Psoas muscle (tissue), 8 donors: ENCODE results near the gene THBS4. TPM values are rescaled to one million over a fixed set of nuclear protein-coding genes. Genes with fewer than 3 reads are reported as not detected.

Experiments used
- ATAC-seq, 4 donors: fragments of 200-7000 bp; cut with Tn5 transposase; one replicate each; pipeline ENCODE4 v1.9.1; 2020; ENCODE audit warnings: moderate library complexity in 3 of 4, mild to moderate bottlenecking in 2 of 4
- DNase-seq, 2 donors: peaks; one replicate each; pipeline ENCODE4 v3.0.0-alpha.2; 2020
- H3K27ac ChIP-seq: fragments of 200-600 bp; one replicate; pipeline ENCODE4 v1.8.0; 2022
- H3K27me3 ChIP-seq, 3 donors: fragments of 200-600 bp in 1 of 3; one replicate each; pipeline versions ENCODE4 v1.6.1 to v1.8.0; 2013 to 2022; ENCODE audit warnings: low read length in 2 of 3, mild to moderate bottlenecking in 2 of 3, moderate library complexity in 1 of 3; ENCODE audit not compliant: insufficient read depth in 3 of 3
- H3K36me3 ChIP-seq, 2 donors: fragments of 200-600 bp in 1 of 2; one replicate each; pipeline versions ENCODE4 v1.6.1 to v1.8.0; 2013 to 2022; ENCODE audit warnings: low read depth in 1 of 2, mild to moderate bottlenecking in 1 of 2, moderate library complexity in 1 of 2; ENCODE audit not compliant: insufficient read depth in 1 of 2
- H3K4me1 ChIP-seq: fragments of 200-600 bp; one replicate; pipeline ENCODE4 v1.8.0; 2022
- H3K4me3 ChIP-seq: fragments of 200-600 bp; one replicate; pipeline ENCODE4 v1.8.0; 2022; ENCODE audit warnings: mild to moderate bottlenecking
- H3K9me3 ChIP-seq: fragments of 200-600 bp; one replicate; pipeline ENCODE4 v1.8.0; 2022
- WGBS, 3 donors: extraction: QIAGEN DNeasy Blood & Tissue Kit; methylation state at CpG; one replicate each; pipeline versions ENCODE4 v1.1.6 to v1.1.7; 2013; 5-methylcytosine and 5-hydroxymethylcytosine counted together
- intact Hi-C, 2 donors: fragments of 100-400 bp; cut with DNase I; formaldehyde crosslinking; loops; one replicate each; pipeline versions ENCODE4 v1.11.0 to v1.14.2; 2022
- polyA plus RNA-seq, 3 donors: library from polyadenylated mRNA; stranded (reverse); fragments of 200-250 nt; gene quantifications; one replicate each; pipeline ENCODE4 v1.2.3, GENCODE V29; 2013
- total RNA-seq, 4 donors: library from RNA; stranded (reverse); fragmentation: NEBNext Ultra II Directional in 2 of 4; extraction: Animal tissue kit (Norgen Biotek cat#: 25700) in 2 of 4; gene quantifications; one replicate each; pipeline versions ENCODE4 v1.2.1 to v1.2.4, GENCODE V29; 2021 to 2023
- TF ChIP-seq, protein P1 (sequence below): fragments of 200-600 bp; IDR thresholded peaks from one replicate; pipeline ENCODE4 v1.8.0; 2022; ENCODE audit warnings: antibody characterized with exemption
- donor health status: healthy with polysubstance abuse.
- donor health status: DM: no; HTN: no; CAD: no; lungs with moderate emphysema.
- donor health status: Bipolar disorder and iron deficiency.
- donor health status: healthy.
- donor health status: DM: yes; HTN: yes; CAD: no.
- donor health status: DM: no; HTN: no; CAD: no.
- donor health status: DM: no; HTN: no; CAD: no.
- donor health status: DM: yes; HTN: yes; CAD: no.

THBS4 gene
- total and polyA plus RNA-seq, 7 donors, result 18.6 to 252 (median 49.0) TPM

DNA sequence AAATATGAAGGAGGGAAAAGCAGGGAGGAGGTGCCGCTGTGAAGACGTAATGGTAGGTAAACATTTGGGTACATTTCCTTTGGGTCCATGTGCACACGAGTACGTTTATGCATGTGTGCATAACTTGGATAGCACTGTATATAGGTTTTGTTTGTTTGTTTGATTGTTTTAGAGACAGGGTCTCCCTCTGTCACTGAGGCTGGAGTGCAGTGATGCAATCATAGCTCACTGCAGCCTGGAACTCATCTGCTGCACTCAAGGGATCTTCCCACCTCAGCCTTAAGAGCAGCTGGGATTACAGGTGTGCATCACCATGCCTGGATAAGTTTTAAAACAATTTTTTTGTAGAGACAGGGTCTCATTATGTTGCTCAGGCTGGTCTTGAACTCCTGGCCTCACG is 94.0 kb downstream of the THBS4 start:
- Histone ChIP-seq H3K9me3 (no peaks in the 10 kb centered on the region), H3K27ac (no peak overlapping the region), H3K4me3 (no peak overlapping the region), H3K4me1 (no peaks in the 10 kb centered on the region), H3K36me3 (no peaks in the 10 kb centered on the region), H3K27me3 (no peaks in the 10 kb centered on the region)
- TF ChIP-seq, protein P1, sequence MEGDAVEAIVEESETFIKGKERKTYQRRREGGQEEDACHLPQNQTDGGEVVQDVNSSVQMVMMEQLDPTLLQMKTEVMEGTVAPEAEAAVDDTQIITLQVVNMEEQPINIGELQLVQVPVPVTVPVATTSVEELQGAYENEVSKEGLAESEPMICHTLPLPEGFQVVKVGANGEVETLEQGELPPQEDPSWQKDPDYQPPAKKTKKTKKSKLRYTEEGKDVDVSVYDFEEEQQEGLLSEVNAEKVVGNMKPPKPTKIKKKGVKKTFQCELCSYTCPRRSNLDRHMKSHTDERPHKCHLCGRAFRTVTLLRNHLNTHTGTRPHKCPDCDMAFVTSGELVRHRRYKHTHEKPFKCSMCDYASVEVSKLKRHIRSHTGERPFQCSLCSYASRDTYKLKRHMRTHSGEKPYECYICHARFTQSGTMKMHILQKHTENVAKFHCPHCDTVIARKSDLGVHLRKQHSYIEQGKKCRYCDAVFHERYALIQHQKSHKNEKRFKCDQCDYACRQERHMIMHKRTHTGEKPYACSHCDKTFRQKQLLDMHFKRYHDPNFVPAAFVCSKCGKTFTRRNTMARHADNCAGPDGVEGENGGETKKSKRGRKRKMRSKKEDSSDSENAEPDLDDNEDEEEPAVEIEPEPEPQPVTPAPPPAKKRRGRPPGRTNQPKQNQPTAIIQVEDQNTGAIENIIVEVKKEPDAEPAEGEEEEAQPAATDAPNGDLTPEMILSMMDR, result no peak
- no peak for ATAC-seq
- intact Hi-C loops, result no loop called here
- DNase-seq, result no peak
- 89 to 95% (median 90%) methylated on average over 5 of the region's 5 CpGs for WGBS, 3 donors

Other genes with a start within 250 kb of the THBS4 start
- gene MTX3, start 44.1 kb upstream of the THBS4 start, total RNA-seq, result 10 to 100 TPM; 10.4 to 16.7 (median 13.1) TPM
- 10 to 100 TPM in 2 of 3 donors, 1 to 10 TPM in 1; 4.8 to 15.6 (median 11.5) TPM for gene MTX3, start 44.1 kb upstream of the THBS4 start, polyA plus RNA-seq
- gene SERINC5, start 220.7 kb downstream of the THBS4 start, total RNA-seq, result 1 to 10 TPM; 2.7 to 8.6 (median 4.3) TPM
- 1 to 10 TPM in 2 of 3 donors, under 1 TPM in 1; 0.70 to 1.8 (median 1.7) TPM for gene SERINC5, start 220.7 kb downstream of the THBS4 start, polyA plus RNA-seq